HG03378 (cell line): ENCODE data around the gene EMX2.

Experiments
- ATAC-seq: cut with Tn5 transposase; IDR thresholded peaks from one replicate; pipeline ENCODE4 v1.9.1; 2021; ENCODE audit warnings: mild to moderate bottlenecking, moderate library complexity; ENCODE audit not compliant: unreplicated experiment

EMX2 gene

GRCh38 chr10:117531371-117532002 is 11.1 kb upstream of the EMX2 start:
- ATAC-seq = no peak

DNA sequence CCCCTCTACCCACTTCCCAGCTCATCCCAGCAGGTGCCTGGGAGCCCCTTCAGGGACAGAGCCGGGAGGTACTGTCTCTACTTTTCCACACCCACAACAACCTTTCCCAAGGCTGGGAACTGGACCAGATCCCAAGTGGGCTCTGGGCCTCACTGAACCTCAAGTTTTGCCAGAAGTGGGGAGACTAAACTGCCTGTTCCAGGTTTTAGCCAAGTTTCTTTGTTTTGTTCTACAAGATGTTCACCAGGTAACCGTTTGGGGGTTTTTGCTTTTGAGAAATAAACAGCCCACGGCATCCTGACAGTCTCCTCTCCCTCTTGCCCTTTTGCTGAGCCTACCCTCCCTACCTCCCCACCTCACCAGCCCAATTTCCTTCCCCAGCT is 10.6 kb upstream of the EMX2 start:
- ATAC-seq = no peak

GRCh38 chr10:117532451-117533107 is 10.0 kb upstream of the EMX2 start:
- no peak for ATAC-seq

- ATAC-seq = no peak
These were observed 8.9 kb upstream of the EMX2 start for GRCh38 chr10:117533507-117534281.

GRCh38 chr10:117534321-117535297 is 7.9 kb upstream of the EMX2 start:
- no peak for ATAC-seq

DNA sequence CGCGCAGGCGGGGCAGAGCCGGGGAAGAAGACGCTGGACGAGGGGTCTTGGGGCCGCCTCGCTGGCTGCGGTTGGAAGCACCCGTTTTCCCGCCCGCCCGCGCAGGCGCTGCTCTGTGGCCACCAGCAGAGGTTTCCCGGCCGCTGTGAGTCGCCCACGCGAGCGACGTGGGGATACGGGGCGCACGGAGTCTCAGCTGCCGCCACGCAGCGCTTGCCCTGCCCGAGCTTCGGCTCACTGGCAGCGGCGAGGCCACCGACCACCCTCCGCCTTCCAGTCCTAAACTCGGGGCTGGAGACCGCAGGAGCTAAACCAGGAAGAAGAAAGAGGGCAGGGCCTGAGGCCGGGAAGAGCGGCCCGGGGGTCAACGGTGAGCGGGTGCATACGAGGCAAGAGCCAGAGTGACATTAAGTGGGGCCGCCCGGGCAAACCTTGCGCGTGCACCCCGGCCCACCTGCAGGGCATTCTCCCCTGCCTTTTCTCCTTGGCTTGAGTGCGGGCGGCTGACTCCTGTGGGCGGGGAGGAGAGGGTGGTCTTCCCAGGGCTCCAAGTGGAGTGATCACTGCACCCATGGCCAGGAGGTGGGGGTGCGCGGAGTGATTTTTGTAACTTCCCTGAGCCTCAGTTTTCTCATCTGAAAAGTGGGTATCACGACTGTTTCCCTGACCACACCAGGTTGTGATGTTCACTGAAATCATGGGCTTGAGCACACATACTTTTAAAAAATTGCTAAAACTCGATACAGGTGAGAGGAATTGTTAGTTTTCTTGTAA is 7.1 kb upstream of the EMX2 start:
- ATAC-seq = no peak

DNA sequence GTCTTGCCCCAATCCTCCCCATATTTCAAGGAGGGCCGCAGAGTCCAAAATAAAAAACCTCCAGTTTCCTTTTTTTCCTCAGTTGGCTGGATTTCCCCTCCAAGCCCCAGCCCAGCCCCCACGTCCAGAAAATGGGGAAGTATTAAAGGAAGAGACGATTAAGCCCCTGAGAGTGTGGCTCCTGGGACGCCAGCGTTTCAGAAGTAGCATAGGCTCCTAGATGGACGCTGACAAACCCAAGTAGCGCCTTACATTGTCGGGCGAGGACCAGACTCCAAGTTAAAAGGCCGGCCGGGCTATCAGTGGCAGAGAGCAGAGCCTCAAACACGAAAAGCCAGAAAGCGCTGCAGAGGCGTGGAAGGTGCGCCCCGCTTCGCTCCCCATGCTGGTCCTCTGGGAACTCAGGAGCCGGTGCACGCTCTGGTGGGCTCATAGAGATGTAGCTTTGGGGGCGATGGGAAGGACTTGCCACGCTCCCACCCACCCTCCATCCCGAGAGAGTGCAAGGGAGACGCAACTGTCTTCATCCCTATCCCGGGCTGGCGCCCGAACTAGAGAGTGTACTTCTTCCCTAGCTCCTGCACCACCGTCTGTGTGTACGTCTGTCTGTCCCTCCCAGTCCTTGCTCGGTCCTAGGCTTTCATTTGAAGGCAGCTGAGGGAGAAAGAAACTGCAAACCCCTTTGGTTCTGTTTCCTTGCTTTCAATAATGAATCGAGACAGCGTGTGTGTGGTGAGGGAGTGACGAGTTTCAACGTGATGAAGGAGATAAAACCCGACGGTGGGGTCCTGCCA is 6.3 kb upstream of the EMX2 start:
- no peak for ATAC-seq

GRCh38 chr10:117536866-117537435 is 5.6 kb upstream of the EMX2 start:
- no peak for ATAC-seq

GRCh38 chr10:117537436-117537903 is 5.1 kb upstream of the EMX2 start:
- ATAC-seq = no peak

- ATAC-seq = peak; percentile 61
These were observed 4.5 kb upstream of the EMX2 start for GRCh38 chr10:117537904-117538524.

DNA sequence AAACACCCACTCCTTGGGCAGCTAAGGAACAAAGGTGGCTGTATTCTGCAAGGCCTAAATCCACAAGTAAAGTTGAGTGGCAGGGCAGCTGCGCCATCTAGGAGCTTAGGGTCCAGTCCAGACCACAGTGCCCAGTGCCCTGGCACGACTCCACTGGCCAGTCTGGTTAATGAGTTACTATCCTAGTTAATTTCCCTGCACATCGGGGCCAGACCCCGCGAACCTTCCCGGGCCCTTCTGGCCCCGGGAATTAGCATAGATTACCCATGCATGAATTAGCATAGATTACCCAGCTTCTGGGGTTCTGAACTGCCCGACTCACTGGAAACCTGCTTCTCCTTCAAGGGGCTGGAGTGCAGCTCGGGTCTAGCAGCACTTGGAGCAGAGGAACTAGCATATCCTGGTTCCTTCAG is 3.2 kb upstream of the EMX2 start:
- ATAC-seq = no peak

DNA sequence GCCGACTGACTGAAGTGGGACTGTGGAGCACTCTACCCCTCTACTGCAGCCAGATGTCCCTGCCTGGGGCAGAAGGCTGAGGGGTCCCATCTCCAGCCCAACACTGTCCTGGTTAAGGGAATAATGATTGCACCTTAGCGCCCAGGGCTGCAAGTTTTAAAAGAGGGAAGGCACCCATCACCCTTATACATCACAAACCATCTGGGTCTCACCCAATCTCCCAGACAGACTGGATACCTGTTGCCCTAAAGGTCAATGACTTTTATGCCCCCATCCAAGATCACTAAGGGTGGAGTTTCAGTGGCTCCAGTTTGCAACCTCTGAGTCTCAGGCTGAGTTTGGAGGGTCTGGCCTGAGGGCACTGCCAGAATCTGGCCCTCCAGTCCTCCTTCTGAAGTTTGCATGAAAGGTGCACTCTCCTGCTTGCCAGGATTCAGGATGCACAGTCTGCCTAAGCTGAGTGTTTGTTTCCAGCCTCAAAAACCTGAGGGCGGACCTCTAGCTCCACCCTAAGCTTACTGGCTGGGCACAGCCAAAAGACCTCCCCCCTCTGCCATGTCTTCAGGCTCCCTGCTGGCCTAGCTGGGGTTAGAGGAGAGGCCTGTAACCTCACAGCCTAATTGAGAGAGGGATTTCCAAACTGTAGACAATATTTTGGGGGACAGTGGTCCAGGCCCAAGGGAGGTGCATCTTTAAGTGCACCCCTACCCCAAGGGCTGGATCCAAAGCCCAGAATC is 2.5 kb upstream of the EMX2 start:
- no peak for ATAC-seq

DNA sequence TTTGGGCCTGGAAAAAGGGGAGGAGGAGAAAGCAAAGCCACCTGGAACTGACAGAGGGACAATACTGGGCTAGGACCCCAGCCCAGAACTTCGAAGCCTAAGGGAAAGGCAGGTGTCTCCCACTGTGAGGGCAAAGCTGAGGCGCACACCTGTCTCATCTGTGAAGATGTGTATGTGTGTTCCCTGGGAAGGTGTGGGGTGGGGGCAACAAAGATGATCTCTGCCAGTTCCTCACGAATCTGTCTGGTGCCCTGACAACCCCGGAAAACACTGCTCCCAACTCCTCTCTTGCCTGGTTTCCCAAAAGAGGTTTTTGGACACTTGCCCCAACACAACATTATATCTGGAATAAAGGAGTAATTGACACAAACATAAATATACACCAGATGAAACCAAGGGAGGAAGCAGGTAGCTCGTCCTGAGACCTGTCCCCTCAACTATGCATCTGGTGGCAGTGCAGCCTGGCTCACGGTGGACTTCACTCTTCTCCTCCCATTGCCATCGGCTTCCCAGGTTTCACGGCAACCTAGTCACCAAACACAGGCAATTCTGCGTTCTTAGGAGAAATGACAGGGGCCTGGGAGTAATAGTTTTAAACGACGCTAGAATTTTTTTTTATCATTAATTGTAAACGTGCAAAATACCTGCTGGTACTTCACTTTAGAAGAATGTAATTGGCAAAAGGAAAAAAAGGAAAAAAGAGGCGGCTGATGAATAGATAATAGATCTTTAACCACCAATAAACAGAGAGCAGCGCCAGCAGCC is 1.7 kb upstream of the EMX2 start:
- ATAC-seq = no peak

- no peak for ATAC-seq
These were observed 1.1 kb upstream of the EMX2 start for GRCh38 chr10:117541405-117541908.

DNA sequence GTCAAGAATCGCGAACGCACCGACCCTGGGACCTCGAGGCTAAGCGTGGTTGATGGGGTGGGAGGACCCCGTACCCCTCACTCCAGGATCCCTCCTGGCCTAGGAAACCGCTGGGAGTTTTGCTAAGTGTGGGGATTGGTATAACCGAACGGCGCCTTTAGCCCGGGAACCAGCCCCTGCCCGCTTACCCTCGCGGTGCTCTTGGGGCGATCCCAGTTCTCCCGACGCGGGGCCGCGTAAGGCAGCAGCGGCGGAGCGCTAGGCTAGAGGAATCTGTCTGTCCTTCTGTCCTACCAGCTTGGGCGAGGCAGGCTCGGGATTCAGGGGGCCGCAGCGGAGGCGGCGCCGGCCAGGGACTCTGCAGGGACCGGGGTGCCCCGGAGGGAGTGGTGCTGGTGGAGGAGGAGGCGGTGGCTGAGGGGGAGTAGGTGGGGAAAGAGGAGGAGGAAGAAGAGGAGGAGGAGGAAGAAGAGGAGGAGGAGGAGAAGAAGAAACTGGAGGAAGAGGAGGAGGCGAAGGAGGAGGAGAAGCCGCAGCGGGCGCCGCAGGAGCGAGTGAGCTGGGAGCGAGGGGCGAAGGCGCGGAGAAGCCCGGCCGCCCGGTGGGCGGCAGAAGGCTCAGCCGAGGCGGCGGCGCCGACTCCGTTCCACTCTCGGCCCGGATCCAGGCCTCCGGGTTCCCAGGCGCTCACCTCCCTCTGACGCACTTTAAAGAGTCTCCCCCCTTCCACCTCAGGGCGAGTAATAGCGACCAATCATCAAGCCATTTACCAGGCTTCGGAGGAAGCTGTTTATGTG is 439 bp upstream of the EMX2 start:
- ATAC-seq = no peak
